ENCODE results near the gene ZNF423.

Gene ZNF423

DNA sequence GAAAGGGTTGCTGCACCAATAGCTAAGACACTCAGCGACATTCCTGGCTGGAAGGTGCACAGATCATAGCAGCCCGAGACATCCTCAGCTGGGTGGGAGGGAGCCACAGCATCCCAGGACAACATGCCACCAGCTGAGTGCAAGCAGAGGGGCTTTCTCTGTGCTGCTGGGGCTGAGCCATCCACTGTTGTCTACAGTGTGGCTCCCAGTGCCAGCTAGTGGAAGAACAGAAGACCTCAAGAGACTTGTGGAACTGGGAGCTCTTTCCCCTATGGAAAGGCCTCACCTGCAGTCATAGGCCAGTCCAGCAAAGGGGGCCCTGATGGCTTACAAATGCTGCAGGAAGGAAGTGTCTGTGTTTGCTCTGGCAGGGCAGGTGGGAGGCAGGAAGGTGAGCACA lies 351.3 kb downstream of the ZNF423 start:
- DNase-seq (ENCODE audit: low read depth, low spot score): no peak
- Histone ChIP-seq H3K9ac (ENCODE audit: insufficient read length, low read depth) (no peak overlapping the region), H3K36me3 (ENCODE audit: insufficient read depth, insufficient read length, low read length) (peaks cover 5% of the 10 kb centered on the region), H3K27me3 (ENCODE audit: insufficient read depth, insufficient read length) (no peaks in the 10 kb centered on the region), H3K4me3 (ENCODE audit: insufficient read length, low read depth) (no peak overlapping the region), H3K4me1 (ENCODE audit: insufficient read depth, insufficient read length) (peaks cover 6% of the 10 kb centered on the region), H3K9me3 (ENCODE audit: insufficient read depth, low read length) (no peaks in the 10 kb centered on the region)
- no peak for TF ChIP-seq SUZ12 (IDR thresholded peaks at IDR 0.05; ENCODE audit: extremely low read depth, insufficient read depth, insufficient read length)
- no peak for TF ChIP-seq YY1 (IDR thresholded peaks at IDR 0.05; ENCODE audit: insufficient read depth, insufficient read length)
- TF ChIP-seq ZNF274 (IDR thresholded peaks at IDR 0.05; ENCODE audit: low read depth, low read length): no peak

DNA sequence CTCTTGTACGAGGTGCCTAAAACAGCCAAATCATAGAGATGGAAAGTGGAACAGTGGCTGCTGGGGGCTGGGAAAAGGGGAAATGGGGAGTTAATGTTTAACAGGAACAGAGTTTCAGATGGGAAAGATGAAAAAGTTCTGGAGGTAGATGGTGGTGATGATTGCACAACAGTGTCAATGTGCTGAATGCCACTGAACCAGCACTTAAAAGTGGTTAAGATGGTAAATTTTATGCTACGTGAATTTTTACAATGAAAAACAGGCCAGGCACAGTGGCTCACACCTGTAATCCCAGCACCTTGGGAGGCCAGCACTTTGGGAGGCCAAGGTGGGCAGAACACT lies 351.9 kb downstream of the ZNF423 start:
- no peak for DNase-seq (ENCODE audit: low read depth, low spot score)
- Histone ChIP-seq H3K9ac (ENCODE audit: insufficient read length, low read depth) (no peak overlapping the region), H3K36me3 (ENCODE audit: insufficient read depth, insufficient read length, low read length) (peaks cover 3% of the 10 kb centered on the region), H3K9me3 (ENCODE audit: insufficient read depth, low read length) (no peaks in the 10 kb centered on the region), H3K27me3 (ENCODE audit: insufficient read depth, insufficient read length) (no peaks in the 10 kb centered on the region), H3K4me1 (ENCODE audit: insufficient read depth, insufficient read length) (peaks cover 6% of the 10 kb centered on the region), H3K4me3 (ENCODE audit: insufficient read length, low read depth) (no peak overlapping the region)
- TF ChIP-seq SUZ12 (IDR thresholded peaks at IDR 0.05; ENCODE audit: extremely low read depth, insufficient read depth, insufficient read length) (no peak), YY1 (IDR thresholded peaks at IDR 0.05; ENCODE audit: insufficient read depth, insufficient read length) (no peak), ZNF274 (IDR thresholded peaks at IDR 0.05; ENCODE audit: low read depth, low read length) (no peak)

DNA sequence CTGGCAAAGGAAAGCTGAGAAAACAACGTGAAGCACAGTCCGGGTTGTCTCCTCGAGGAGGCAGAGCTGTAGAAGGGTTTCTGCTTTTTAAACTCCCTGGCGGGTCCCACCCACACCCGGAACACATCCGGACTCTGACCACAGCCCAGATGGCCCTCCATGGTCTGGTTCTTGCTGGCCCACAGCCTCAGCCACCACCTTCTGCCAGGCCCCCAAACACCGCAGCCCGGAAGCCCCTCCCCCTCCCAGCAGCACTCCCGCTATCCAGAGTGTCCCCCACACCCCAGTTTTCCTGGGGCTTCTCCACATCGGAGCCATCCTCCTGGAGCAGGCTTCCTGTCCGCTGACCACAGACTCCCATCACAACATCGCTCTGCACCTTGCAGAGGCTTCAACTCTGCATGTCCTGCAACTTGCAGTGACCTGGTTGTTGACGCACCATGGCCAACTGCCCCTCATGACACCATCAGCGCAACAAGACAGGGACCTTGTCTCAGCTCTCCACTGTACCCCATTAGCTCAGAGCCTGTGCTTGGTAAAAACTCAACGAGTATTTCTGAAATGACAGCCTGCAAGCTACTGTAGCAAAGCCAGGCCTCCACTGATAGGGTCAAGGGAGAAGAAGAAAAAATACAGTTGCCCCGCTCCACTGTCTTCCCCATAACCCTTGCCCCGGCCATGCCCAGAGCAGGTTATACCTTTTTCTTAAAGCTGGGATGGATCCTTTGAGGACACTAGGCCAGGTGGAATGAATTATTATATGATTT lies 352.5 kb downstream of the ZNF423 start:
- peaks cover 3% of the 10 kb centered on the region for H3K36me3 ChIP-seq (ENCODE audit: insufficient read depth, insufficient read length, low read length)
- peaks cover 6% of the 10 kb centered on the region for H3K4me1 ChIP-seq (ENCODE audit: insufficient read depth, insufficient read length)
- TF ChIP-seq SUZ12 (IDR thresholded peaks at IDR 0.05; ENCODE audit: extremely low read depth, insufficient read depth, insufficient read length): no peak
- no peak for TF ChIP-seq ZNF274 (IDR thresholded peaks at IDR 0.05; ENCODE audit: low read depth, low read length)
- no peak for TF ChIP-seq YY1 (IDR thresholded peaks at IDR 0.05; ENCODE audit: insufficient read depth, insufficient read length)
- DNase-seq (ENCODE audit: low read depth, low spot score): no peak
- H3K9me3 ChIP-seq (ENCODE audit: insufficient read depth, low read length): no peaks in the 10 kb centered on the region
- H3K4me3 ChIP-seq (ENCODE audit: insufficient read length, low read depth): no peak overlapping the region
- H3K9ac ChIP-seq (ENCODE audit: insufficient read length, low read depth): no peak overlapping the region
- H3K27me3 ChIP-seq (ENCODE audit: insufficient read depth, insufficient read length): no peaks in the 10 kb centered on the region

DNA sequence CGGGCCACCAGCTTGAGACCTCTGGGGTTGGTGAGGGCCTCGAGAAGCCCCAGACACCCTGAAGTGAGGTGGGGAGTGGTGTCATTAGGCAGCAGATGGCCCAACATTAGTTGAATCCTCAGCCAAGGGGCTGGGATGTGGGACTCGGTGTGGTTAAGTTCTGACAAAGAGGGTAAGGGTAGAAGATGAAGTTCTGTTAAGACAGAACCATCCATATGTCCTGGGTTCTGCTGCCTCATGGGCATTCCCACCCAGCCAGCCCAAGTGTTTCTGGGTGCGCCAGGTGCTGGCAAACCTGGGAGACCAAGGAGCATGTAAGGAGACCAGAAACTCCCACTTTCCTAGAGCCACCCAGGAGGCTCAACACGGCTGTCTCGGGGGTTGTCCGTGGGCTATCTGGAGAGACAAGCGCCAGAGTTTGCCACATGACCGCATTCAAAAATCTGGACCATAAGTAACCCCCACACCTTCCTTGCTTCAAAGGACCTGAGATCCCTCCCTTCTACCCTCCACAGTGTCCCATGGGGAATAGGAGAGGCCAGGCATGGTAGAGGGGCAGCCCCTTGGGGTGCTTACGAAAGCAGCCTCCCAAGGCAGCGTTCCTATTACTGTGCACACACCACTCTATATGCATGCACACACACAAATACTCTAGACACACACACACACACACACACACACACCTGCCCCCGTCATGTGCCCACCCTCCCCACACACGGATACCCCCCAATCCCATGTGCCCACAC lies 353.6 kb downstream of the ZNF423 start:
- Histone ChIP-seq H3K27me3 (ENCODE audit: insufficient read depth, insufficient read length) (no peaks in the 10 kb centered on the region), H3K4me1 (ENCODE audit: insufficient read depth, insufficient read length) (peaks cover 6% of the 10 kb centered on the region), H3K9ac (ENCODE audit: insufficient read length, low read depth) (no peak overlapping the region), H3K9me3 (ENCODE audit: insufficient read depth, low read length) (no peaks in the 10 kb centered on the region), H3K4me3 (ENCODE audit: insufficient read length, low read depth) (no peak overlapping the region), H3K36me3 (ENCODE audit: insufficient read depth, insufficient read length, low read length) (peaks cover 3% of the 10 kb centered on the region)
- TF ChIP-seq ZNF274 (IDR thresholded peaks at IDR 0.05; ENCODE audit: low read depth, low read length): no peak
- no peak for TF ChIP-seq YY1 (IDR thresholded peaks at IDR 0.05; ENCODE audit: insufficient read depth, insufficient read length)
- TF ChIP-seq SUZ12 (IDR thresholded peaks at IDR 0.05; ENCODE audit: extremely low read depth, insufficient read depth, insufficient read length): no peak
- DNase-seq (ENCODE audit: low read depth, low spot score): no peak

DNA sequence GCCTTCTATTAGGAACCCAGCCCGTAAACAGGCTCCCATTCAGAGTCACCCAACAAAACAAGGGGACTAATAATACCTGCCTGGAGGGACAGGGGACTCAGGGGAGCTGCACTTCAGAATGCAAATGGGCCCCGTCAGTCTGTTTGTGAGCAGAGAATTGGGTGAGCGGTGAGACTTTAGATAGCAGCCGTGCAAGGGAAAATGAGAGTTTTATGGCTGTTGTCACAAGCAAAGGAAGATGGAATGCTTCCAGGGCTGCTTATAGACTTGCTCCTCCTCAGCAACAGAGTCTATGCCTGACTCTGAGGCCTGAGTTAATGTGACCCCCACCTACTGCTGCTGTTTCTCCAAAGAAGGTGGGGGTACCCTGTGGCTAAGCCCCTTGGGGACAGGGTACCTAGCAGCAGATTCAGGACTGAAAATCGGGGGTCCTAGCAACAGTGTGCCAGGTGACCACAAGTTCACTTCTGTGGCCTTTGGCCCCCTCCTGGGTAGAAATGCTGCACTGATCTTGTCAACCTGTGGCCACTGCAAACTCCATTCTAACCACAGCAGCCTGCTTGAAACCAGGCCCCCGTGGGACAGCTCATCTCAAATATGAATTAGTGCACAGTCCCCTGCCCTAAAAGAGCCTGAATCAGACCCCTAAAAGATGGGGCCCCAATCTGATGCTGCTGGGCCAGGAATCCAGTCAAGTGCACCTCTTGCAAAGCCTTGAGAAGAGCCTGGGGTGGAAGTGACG lies 355.9 kb downstream of the ZNF423 start:
- Histone ChIP-seq H3K27me3 (ENCODE audit: insufficient read depth, insufficient read length) (no peaks in the 10 kb centered on the region), H3K36me3 (ENCODE audit: insufficient read depth, insufficient read length, low read length) (peaks cover 4% of the 10 kb centered on the region), H3K4me1 (ENCODE audit: insufficient read depth, insufficient read length) (peaks cover 6% of the 10 kb centered on the region), H3K9me3 (ENCODE audit: insufficient read depth, low read length) (no peaks in the 10 kb centered on the region), H3K4me3 (ENCODE audit: insufficient read length, low read depth) (no peak overlapping the region), H3K9ac (ENCODE audit: insufficient read length, low read depth) (peak overlapping the region; percentile 16)
- no peak for DNase-seq (ENCODE audit: low read depth, low spot score)
- no peak for TF ChIP-seq ZNF274 (IDR thresholded peaks at IDR 0.05; ENCODE audit: low read depth, low read length)
- no peak for TF ChIP-seq SUZ12 (IDR thresholded peaks at IDR 0.05; ENCODE audit: extremely low read depth, insufficient read depth, insufficient read length)
- TF ChIP-seq YY1 (IDR thresholded peaks at IDR 0.05; ENCODE audit: insufficient read depth, insufficient read length): no peak

DNA sequence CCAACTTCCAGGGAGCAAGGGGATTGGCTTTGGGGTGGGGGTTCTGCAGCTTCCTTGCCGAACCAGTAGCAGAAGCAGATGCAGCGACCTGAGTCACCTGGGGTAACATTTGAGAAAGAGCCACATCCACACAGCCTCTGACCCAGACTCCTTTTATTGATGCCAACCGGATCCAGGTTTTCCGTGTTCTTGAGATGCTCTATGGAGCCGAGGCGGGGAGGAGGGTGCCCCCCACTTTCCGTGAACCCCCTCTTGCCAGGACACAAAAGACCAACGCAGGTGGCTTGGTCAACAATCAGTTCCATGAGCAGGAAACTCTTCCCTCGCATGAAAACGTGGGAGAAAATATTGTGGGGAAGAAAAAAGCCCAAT lies 356.5 kb downstream of the ZNF423 start:
- no peaks in the 10 kb centered on the region for H3K27me3 ChIP-seq (ENCODE audit: insufficient read depth, insufficient read length)
- H3K9ac ChIP-seq (ENCODE audit: insufficient read length, low read depth): no peak overlapping the region
- H3K36me3 ChIP-seq (ENCODE audit: insufficient read depth, insufficient read length, low read length): peaks cover 4% of the 10 kb centered on the region
- no peaks in the 10 kb centered on the region for H3K9me3 ChIP-seq (ENCODE audit: insufficient read depth, low read length)
- no peak overlapping the region for H3K4me3 ChIP-seq (ENCODE audit: insufficient read length, low read depth)
- peaks cover 6% of the 10 kb centered on the region for H3K4me1 ChIP-seq (ENCODE audit: insufficient read depth, insufficient read length)
- no peak for TF ChIP-seq YY1 (IDR thresholded peaks at IDR 0.05; ENCODE audit: insufficient read depth, insufficient read length)
- TF ChIP-seq ZNF274 (IDR thresholded peaks at IDR 0.05; ENCODE audit: low read depth, low read length): no peak
- no peak for TF ChIP-seq SUZ12 (IDR thresholded peaks at IDR 0.05; ENCODE audit: extremely low read depth, insufficient read depth, insufficient read length)
- DNase-seq (ENCODE audit: low read depth, low spot score): no peak
